Kidney tubule cell (primary cell): ENCODE data around the gene ATP6V1G1.
"Not testable (repeated sequence)": the region's sequence is repeated elsewhere in the genome, so short reads cannot be mapped to it uniquely, and the experiment has no call there.

ENCODE experiments used
- DNase-seq: peaks from one replicate; pipeline ENCODE4 v3.0.0-alpha.2; 2018; ENCODE audit warnings: low spot score

ATP6V1G1 gene

GRCh38 chr9:114580609-114581193, 6.9 kb upstream of the ATP6V1G1 start:
- DNase-seq, result no peak

- DNase-seq, result no peak
Measured at GRCh38 chr9:114583371-114584155, 4.0 kb upstream of the ATP6V1G1 start.

GRCh38 chr9:114588210-114588609, 641 bp downstream of the ATP6V1G1 start:
- DNase-seq, result peak; percentile 36

- peak; percentile 55 for DNase-seq
Measured at GRCh38 chr9:114588651-114589526, 1.3 kb downstream of the ATP6V1G1 start.

GRCh38 chr9:114590328-114590727, 2.8 kb downstream of the ATP6V1G1 start:
- no peak for DNase-seq

GRCh38 chr9:114591291-114591787, 3.8 kb downstream of the ATP6V1G1 start:
- DNase-seq, result peak; percentile 30

- peak; percentile 15 for DNase-seq
Measured at GRCh38 chr9:114591849-114592248, 4.3 kb downstream of the ATP6V1G1 start.

GRCh38 chr9:114592356-114592755, 4.8 kb downstream of the ATP6V1G1 start:
- DNase-seq, result peak; percentile 44

- no peak for DNase-seq
Measured at GRCh38 chr9:114594136-114594535, 6.6 kb downstream of the ATP6V1G1 start.

GRCh38 chr9:114600502-114601248, 13.1 kb downstream of the ATP6V1G1 start:
- DNase-seq, result not testable (repeated sequence)

- DNase-seq, result not testable (repeated sequence)
Measured at GRCh38 chr9:114601787-114602186, 14.2 kb downstream of the ATP6V1G1 start.

- DNase-seq, result no peak
Measured at GRCh38 chr9:114602620-114603019, 15.1 kb downstream of the ATP6V1G1 start.

GRCh38 chr9:114603248-114603647, 15.7 kb downstream of the ATP6V1G1 start:
- no peak for DNase-seq

GRCh38 chr9:114604989-114605388, 17.4 kb downstream of the ATP6V1G1 start:
- no peak for DNase-seq

- DNase-seq, result no peak
Measured at GRCh38 chr9:114606068-114606467, 18.5 kb downstream of the ATP6V1G1 start.

GRCh38 chr9:114606597-114607207, 19.1 kb downstream of the ATP6V1G1 start:
- peak; percentile 58 for DNase-seq

- no peak for DNase-seq
Measured at GRCh38 chr9:114607671-114608524, 20.3 kb downstream of the ATP6V1G1 start.

- no peak for DNase-seq
Measured at GRCh38 chr9:114608525-114608796, 20.9 kb downstream of the ATP6V1G1 start.

- DNase-seq, result peak; percentile 60
Measured at GRCh38 chr9:114611516-114612271, 24.1 kb downstream of the ATP6V1G1 start.
